Upper lobe of right lung (tissue), 1 donor: ENCODE results near the gene THOC2. TPM values are rescaled to one million over a fixed set of nuclear protein-coding genes. Genes with fewer than 3 reads are reported as not detected.
"Not testable (repeated sequence)": the region's sequence is repeated elsewhere in the genome, so short reads cannot be mapped to it uniquely, and the experiment has no call there.

Experiments
- ATAC-seq: fragments of 200-7000 bp; cut with Tn5 transposase; one replicate; pipeline ENCODE4 v1.9.1; 2020; ENCODE audit warnings: mild to moderate bottlenecking, moderate library complexity
- DNase-seq: peaks from one replicate; pipeline ENCODE4 v3.0.0-alpha.2; 2020
- H3K27ac ChIP-seq: fragments of 200-600 bp; one replicate; pipeline ENCODE4 v1.8.0; 2022
- H3K27me3 ChIP-seq: fragments of 200-600 bp; one replicate; pipeline ENCODE4 v1.8.0; 2022; ENCODE audit warnings: mild to moderate bottlenecking
- H3K36me3 ChIP-seq: fragments of 200-600 bp; one replicate; pipeline ENCODE4 v1.8.0; 2022
- H3K4me1 ChIP-seq: fragments of 200-600 bp; one replicate; pipeline ENCODE4 v1.8.0; 2022
- H3K4me3 ChIP-seq: fragments of 200-600 bp; one replicate; pipeline ENCODE4 v1.8.0; 2022; ENCODE audit warnings: mild to moderate bottlenecking
- H3K9me3 ChIP-seq: fragments of 200-600 bp; one replicate; pipeline ENCODE4 v1.8.0; 2022
- CTCF ChIP-seq: fragments of 200-600 bp; IDR thresholded peaks from one replicate; pipeline ENCODE4 v1.8.0; 2022; ENCODE audit warnings: antibody characterized with exemption
- intact Hi-C: fragments of 100-400 bp; cut with DNase I; formaldehyde crosslinking; loops from one replicate; pipeline ENCODE4 v1.11.0; 2022
- total RNA-seq: library from RNA; stranded (reverse); fragmentation: NEBNext Ultra II Directional; extraction: Animal tissue kit (Norgen Biotek cat#: 25700); gene quantifications from one replicate; pipeline ENCODE4 v1.2.1, GENCODE V29; 2021
- donor health status: DM: no; HTN: yes; CAD: no; lungs with severe emphysema.

The THOC2 gene
- total RNA-seq, 1 donor from 2014 or later, result 99.9 TPM

- Histone ChIP-seq H3K9me3 (no peaks in the 10 kb centered on the region), H3K4me1 (no peaks in the 10 kb centered on the region), H3K4me3 (peak overlapping the region; percentile 40), H3K36me3 (no peaks in the 10 kb centered on the region), H3K27me3 (no peaks in the 10 kb centered on the region), H3K27ac (peak overlapping the region; percentile 55)
- intact Hi-C loops, result no loop called here
- no peak for TF ChIP-seq CTCF
- DNase-seq (peak; percentile 91), ATAC-seq (peak; percentile 100)
Observed at GRCh38 chrX:123764967-123765871, 32.4 kb upstream of the THOC2 start.

- H3K9me3 ChIP-seq, H3K27me3 ChIP-seq, intact Hi-C loops, H3K4me1 ChIP-seq, H3K27ac ChIP-seq, ATAC-seq, H3K4me3 ChIP-seq, H3K36me3 ChIP-seq, DNase-seq: not testable (repeated sequence)
Observed at GRCh38 chrX:123759849-123760248, 27.0 kb upstream of the THOC2 start.

- H3K36me3 ChIP-seq, H3K27me3 ChIP-seq, H3K9me3 ChIP-seq, H3K27ac ChIP-seq, H3K4me1 ChIP-seq, H3K4me3 ChIP-seq, DNase-seq, intact Hi-C loops, ATAC-seq: not testable (repeated sequence)
Observed at GRCh38 chrX:123757794-123758193, 24.9 kb upstream of the THOC2 start.

GRCh38 chrX:123756320-123756719, 23.5 kb upstream of the THOC2 start:
- Histone ChIP-seq H3K4me3 (no peak overlapping the region), H3K27me3 (no peaks in the 10 kb centered on the region), H3K27ac (no peak overlapping the region), H3K9me3 (no peaks in the 10 kb centered on the region), H3K36me3 (no peaks in the 10 kb centered on the region), H3K4me1 (no peaks in the 10 kb centered on the region)
- TF ChIP-seq CTCF, result no peak
- intact Hi-C loops, result no loop called here
- no peak for DNase-seq
- no peak for ATAC-seq

GRCh38 chrX:123755107-123755506, 22.3 kb upstream of the THOC2 start:
- intact Hi-C loops, result no loop called here
- DNase-seq (no peak), ATAC-seq (peak; percentile 67)
- no peak for TF ChIP-seq CTCF
- Histone ChIP-seq H3K4me3 (no peak overlapping the region), H3K9me3 (no peaks in the 10 kb centered on the region), H3K27me3 (no peaks in the 10 kb centered on the region), H3K4me1 (no peaks in the 10 kb centered on the region), H3K36me3 (no peaks in the 10 kb centered on the region), H3K27ac (no peak overlapping the region)

- Histone ChIP-seq H3K9me3 (no peaks in the 10 kb centered on the region), H3K4me3 (no peak overlapping the region), H3K27ac (no peak overlapping the region), H3K36me3 (no peaks in the 10 kb centered on the region), H3K4me1 (no peaks in the 10 kb centered on the region), H3K27me3 (no peaks in the 10 kb centered on the region)
- peak; percentile 65 for ATAC-seq
- intact Hi-C loops, result no loop called here
- DNase-seq, result no peak
- no peak for TF ChIP-seq CTCF
Observed at GRCh38 chrX:123753656-123754350, 21.0 kb upstream of the THOC2 start.
